Stimulated activated memory B cell treated with anti-CD40 and anti-IgM and Interleukin-4, amounts not matched to agents 10 μg/mL and 1 μg/mL and 100 μg/mL, for 72 hours (primary cell): ENCODE results near the gene IFNLR1.
A peak's percentile ranks its signal among the peaks of the same experiment; 100 is the strongest.

Source experiments
- ATAC-seq: fragments of 150-1000 bp; cut with Tn5 transposase; 2 replicates; pipeline ENCODE4 v1.10.0; 2021
- H3K27ac Mint-ChIP-seq: one replicate; pipeline ENCODE4 v1.8.0; 2022; ENCODE audit warnings: mild to moderate bottlenecking, mixed read lengths
- H3K27me3 Mint-ChIP-seq: one replicate; pipeline ENCODE4 v1.8.0; 2022; ENCODE audit warnings: mixed read lengths
- H3K36me3 Mint-ChIP-seq: one replicate; pipeline ENCODE4 v1.8.0; 2022; ENCODE audit warnings: mixed read lengths
- H3K4me1 Mint-ChIP-seq: one replicate; pipeline ENCODE4 v1.8.0; 2022; ENCODE audit warnings: mixed read lengths
- H3K4me3 Mint-ChIP-seq: one replicate; pipeline ENCODE4 v1.8.0; 2022; ENCODE audit warnings: mild to moderate bottlenecking, moderate library complexity, mixed read lengths
- H3K9me3 Mint-ChIP-seq: one replicate; pipeline ENCODE4 v1.8.0; 2022; ENCODE audit warnings: mixed read lengths

IFNLR1 gene

GRCh38 chr1:24195874-24196273, 8.8 kb upstream of the IFNLR1 start:
- Mint-ChIP-seq H3K9me3 (peaks cover 4% of the 10 kb centered on the region), H3K4me3 (no peak overlapping the region), H3K36me3 (no peaks in the 10 kb centered on the region), H3K27me3 (no peaks in the 10 kb centered on the region), H3K27ac (no peak overlapping the region), H3K4me1 (peaks cover 47% of the 10 kb centered on the region)
- no peak for ATAC-seq

- H3K4me3 Mint-ChIP-seq: no peak overlapping the region
These were observed 8.0 kb upstream of the IFNLR1 start for GRCh38 chr1:24195136-24195535.

GRCh38 chr1:24193046-24193445, 6.0 kb upstream of the IFNLR1 start:
- no peak for ATAC-seq
- Mint-ChIP-seq H3K36me3 (no peaks in the 10 kb centered on the region), H3K4me1 (peaks cover 69% of the 10 kb centered on the region), H3K27ac (peak overlapping the region; percentile 97), H3K27me3 (no peaks in the 10 kb centered on the region), H3K4me3 (no peak overlapping the region), H3K9me3 (peaks cover 4% of the 10 kb centered on the region)

More at GRCh38 chr1:24195136-24195535, 8.0 kb upstream of the IFNLR1 start:
- no peaks in the 10 kb centered on the region for H3K27me3 Mint-ChIP-seq
- no peak overlapping the region for H3K27ac Mint-ChIP-seq
- ATAC-seq: no peak
- H3K4me1 Mint-ChIP-seq: peaks cover 55% of the 10 kb centered on the region
- H3K9me3 Mint-ChIP-seq: peaks cover 4% of the 10 kb centered on the region
- H3K36me3 Mint-ChIP-seq: no peaks in the 10 kb centered on the region

- H3K36me3 Mint-ChIP-seq: no peaks in the 10 kb centered on the region
- H3K4me3 Mint-ChIP-seq: peak overlapping the region; percentile 49
These were observed 4.8 kb upstream of the IFNLR1 start for GRCh38 chr1:24191860-24192259.

GRCh38 chr1:24190983-24191461, 3.9 kb upstream of the IFNLR1 start:
- Mint-ChIP-seq H3K9me3 (peaks cover 4% of the 10 kb centered on the region), H3K36me3 (no peaks in the 10 kb centered on the region), H3K4me1 (peaks cover 82% of the 10 kb centered on the region), H3K27ac (peak overlapping the region; percentile 97), H3K4me3 (peak overlapping the region; percentile 65), H3K27me3 (no peaks in the 10 kb centered on the region)
- ATAC-seq: peak; percentile 81

More at GRCh38 chr1:24191860-24192259, 4.8 kb upstream of the IFNLR1 start:
- H3K27me3 Mint-ChIP-seq: no peaks in the 10 kb centered on the region
- ATAC-seq: peak; percentile 56
- peaks cover 4% of the 10 kb centered on the region for H3K9me3 Mint-ChIP-seq
- H3K4me1 Mint-ChIP-seq: peaks cover 75% of the 10 kb centered on the region
- H3K27ac Mint-ChIP-seq: peak overlapping the region; percentile 97

GRCh38 chr1:24189528-24189927, 2.4 kb upstream of the IFNLR1 start:
- Mint-ChIP-seq H3K27ac (peak overlapping the region; percentile 97), H3K4me3 (peak overlapping the region; percentile 65), H3K27me3 (no peaks in the 10 kb centered on the region), H3K36me3 (no peaks in the 10 kb centered on the region), H3K4me1 (peaks cover 79% of the 10 kb centered on the region), H3K9me3 (peaks cover 4% of the 10 kb centered on the region)
- peak; percentile 60 for ATAC-seq

GRCh38 chr1:24186711-24186992, 437 bp downstream of the IFNLR1 start:
- no peaks in the 10 kb centered on the region for H3K27me3 Mint-ChIP-seq
- peaks cover 8% of the 10 kb centered on the region for H3K36me3 Mint-ChIP-seq
- H3K4me1 Mint-ChIP-seq: peaks cover 70% of the 10 kb centered on the region
- H3K9me3 Mint-ChIP-seq: peaks cover 3% of the 10 kb centered on the region
- no peak for ATAC-seq
- peak overlapping the region; percentile 81 for H3K4me3 Mint-ChIP-seq
- H3K27ac Mint-ChIP-seq: peak overlapping the region; percentile 83

GRCh38 chr1:24186031-24186710, 918 bp downstream of the IFNLR1 start:
- Mint-ChIP-seq H3K36me3 (peaks cover 13% of the 10 kb centered on the region), H3K4me1 (peaks cover 70% of the 10 kb centered on the region), H3K9me3 (no peaks in the 10 kb centered on the region), H3K4me3 (peak overlapping the region; percentile 81), H3K27me3 (no peaks in the 10 kb centered on the region), H3K27ac (peak overlapping the region; percentile 83)
- no peak for ATAC-seq

- Mint-ChIP-seq H3K27me3 (no peaks in the 10 kb centered on the region), H3K4me1 (peaks cover 70% of the 10 kb centered on the region), H3K4me3 (peak overlapping the region; percentile 81), H3K36me3 (peaks cover 22% of the 10 kb centered on the region), H3K9me3 (no peaks in the 10 kb centered on the region), H3K27ac (no peak overlapping the region)
- no peak for ATAC-seq
These were observed 2.0 kb downstream of the IFNLR1 start for GRCh38 chr1:24185076-24185475.

- H3K9me3 Mint-ChIP-seq: no peaks in the 10 kb centered on the region
- peaks cover 41% of the 10 kb centered on the region for H3K36me3 Mint-ChIP-seq
- H3K27me3 Mint-ChIP-seq: no peaks in the 10 kb centered on the region
- no peak overlapping the region for H3K4me3 Mint-ChIP-seq
- H3K4me1 Mint-ChIP-seq: peaks cover 62% of the 10 kb centered on the region
- no peak for ATAC-seq
- no peak overlapping the region for H3K27ac Mint-ChIP-seq
These were observed 5.0 kb downstream of the IFNLR1 start for GRCh38 chr1:24182061-24182460.

GRCh38 chr1:24181619-24182018, 5.5 kb downstream of the IFNLR1 start:
- Mint-ChIP-seq H3K27ac (no peak overlapping the region), H3K36me3 (peaks cover 45% of the 10 kb centered on the region)

GRCh38 chr1:24180676-24181075, 6.4 kb downstream of the IFNLR1 start:
- Mint-ChIP-seq H3K27ac (peak overlapping the region; percentile 24), H3K4me1 (peaks cover 66% of the 10 kb centered on the region), H3K4me3 (no peak overlapping the region), H3K36me3 (peaks cover 55% of the 10 kb centered on the region), H3K27me3 (no peaks in the 10 kb centered on the region), H3K9me3 (no peaks in the 10 kb centered on the region)
- ATAC-seq: no peak

More at GRCh38 chr1:24181619-24182018, 5.5 kb downstream of the IFNLR1 start:
- H3K27me3 Mint-ChIP-seq: no peaks in the 10 kb centered on the region
- no peak for ATAC-seq
- no peak overlapping the region for H3K4me3 Mint-ChIP-seq
- H3K4me1 Mint-ChIP-seq: peaks cover 66% of the 10 kb centered on the region
- H3K9me3 Mint-ChIP-seq: no peaks in the 10 kb centered on the region

- ATAC-seq: no peak
- H3K4me3 Mint-ChIP-seq: no peak overlapping the region
These were observed 7.7 kb downstream of the IFNLR1 start for GRCh38 chr1:24179251-24179840.

GRCh38 chr1:24178407-24178806, 8.7 kb downstream of the IFNLR1 start:
- no peak overlapping the region for H3K27ac Mint-ChIP-seq
- no peak overlapping the region for H3K4me3 Mint-ChIP-seq
- H3K4me1 Mint-ChIP-seq: peaks cover 65% of the 10 kb centered on the region
- no peak for ATAC-seq
- H3K27me3 Mint-ChIP-seq: no peaks in the 10 kb centered on the region
- H3K36me3 Mint-ChIP-seq: peaks cover 71% of the 10 kb centered on the region
- peaks cover 7% of the 10 kb centered on the region for H3K9me3 Mint-ChIP-seq

More at GRCh38 chr1:24179251-24179840, 7.7 kb downstream of the IFNLR1 start:
- Mint-ChIP-seq H3K4me1 (peaks cover 62% of the 10 kb centered on the region), H3K36me3 (peaks cover 66% of the 10 kb centered on the region), H3K9me3 (peaks cover under 1% of the 10 kb centered on the region), H3K27ac (peak overlapping the region; percentile 24), H3K27me3 (no peaks in the 10 kb centered on the region)

GRCh38 chr1:24177161-24177560, 9.9 kb downstream of the IFNLR1 start:
- Mint-ChIP-seq H3K4me3 (peak overlapping the region; percentile 39), H3K27me3 (no peaks in the 10 kb centered on the region), H3K27ac (peak overlapping the region; percentile 68), H3K4me1 (peaks cover 66% of the 10 kb centered on the region), H3K9me3 (peaks cover 7% of the 10 kb centered on the region), H3K36me3 (peaks cover 73% of the 10 kb centered on the region)
- no peak for ATAC-seq
